ENCODE measurements around the gene SLC23A1. TPM values are rescaled to one million over a fixed set of nuclear protein-coding genes. Genes with fewer than 3 reads are reported as not detected.

The SLC23A1 gene
- total and polyA plus RNA-seq, 2 of the 13 experiments (the other 11 are each of a cell fraction or from before 2014, with no cell fraction given) = 6.0 to 6.6 TPM

GRCh38 chr5:139385061-139386049, 2.3 kb upstream of the SLC23A1 start (continued):
- TF ChIP-seq ZBED4 (CRISPR knock-in tag; IDR thresholded peaks at IDR 0.05; ENCODE audit: borderline replicate concordance) (peak; percentile 29; the same call in 1 of the 2 replicates), ATF4 (CRISPR knock-in tag; IDR thresholded peaks at IDR 0.05) (no peak), ZNF251 (CRISPR knock-in tag; IDR thresholded peaks at IDR 0.05) (no peak), TRIM22 (IDR thresholded peaks at IDR 0.05) (no peak), ZNF350 (CRISPR knock-in tag; IDR thresholded peaks at IDR 0.05; ENCODE audit: borderline replicate concordance, low read depth) (no peak), CEBPG (CRISPR knock-in tag; IDR thresholded peaks at IDR 0.05) (peak; percentile 27; the same call in 1 of the 2 replicates), PRDM4 (CRISPR knock-in tag; IDR thresholded peaks at IDR 0.05; ENCODE audit: borderline replicate concordance) (no peak), ZNF414 (CRISPR knock-in tag; IDR thresholded peaks at IDR 0.05) (no peak), ZNF891 (CRISPR knock-in tag; IDR thresholded peaks at IDR 0.05) (no peak), ZNF615 (CRISPR knock-in tag; IDR thresholded peaks at IDR 0.05; ENCODE audit: borderline replicate concordance) (no peak), HNF4G (IDR thresholded peaks at IDR 0.05; ENCODE audit: borderline replicate concordance, low read depth, low read length) (no peak), HNF4G (CRISPR knock-in tag; IDR thresholded peaks at IDR 0.05; ENCODE audit: borderline replicate concordance, low read depth) (no peak), ASH2L (IDR thresholded peaks at IDR 0.05; ENCODE audit: insufficient read length, low read depth, low read length) (peak; percentile 62), ZBTB4 (CRISPR knock-in tag; IDR thresholded peaks at IDR 0.05; ENCODE audit: borderline replicate concordance) (no peak)

Measured in HepG2 (cell line).